ENCODE results near the gene JADE1.

Gene JADE1

DNA sequence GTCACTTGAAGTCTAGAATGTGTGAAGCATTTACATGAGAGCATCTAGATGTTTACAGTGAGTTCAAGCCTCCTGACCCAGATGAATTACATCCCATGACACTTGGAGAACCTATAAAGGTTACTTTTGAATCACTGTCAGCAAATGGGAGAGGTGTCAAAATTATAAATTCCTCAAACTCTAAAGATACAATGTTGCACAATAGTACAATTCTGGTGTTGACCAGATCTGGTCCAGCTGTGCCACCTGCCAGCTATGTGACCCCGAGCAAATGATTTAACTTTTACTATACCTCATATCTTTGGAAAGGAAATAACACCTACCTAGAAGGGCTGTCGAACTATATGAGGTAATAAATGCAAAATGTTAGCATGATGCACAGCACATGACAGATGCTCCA is 69.8 kb downstream of the JADE1 start:
- DNase-seq, result no peak

- no peak for DNase-seq
Observed at GRCh38 chr4:128879971-128880370, 70.5 kb downstream of the JADE1 start.

- DNase-seq, result no peak
Observed at GRCh38 chr4:128880662-128881061, 71.2 kb downstream of the JADE1 start.

- no peak for DNase-seq
Observed at GRCh38 chr4:128904821-128905220, 95.3 kb downstream of the JADE1 start.

GRCh38 chr4:128906581-128906980 is 97.1 kb downstream of the JADE1 start:
- DNase-seq, result no peak

- no peak for DNase-seq
Observed at GRCh38 chr4:128907981-128908380, 98.5 kb downstream of the JADE1 start.

- no peak for DNase-seq
Observed at GRCh38 chr4:128908735-128909134, 99.2 kb downstream of the JADE1 start.

- no peak for DNase-seq
Observed at GRCh38 chr4:128913228-128913627, 103.7 kb downstream of the JADE1 start.

DNA sequence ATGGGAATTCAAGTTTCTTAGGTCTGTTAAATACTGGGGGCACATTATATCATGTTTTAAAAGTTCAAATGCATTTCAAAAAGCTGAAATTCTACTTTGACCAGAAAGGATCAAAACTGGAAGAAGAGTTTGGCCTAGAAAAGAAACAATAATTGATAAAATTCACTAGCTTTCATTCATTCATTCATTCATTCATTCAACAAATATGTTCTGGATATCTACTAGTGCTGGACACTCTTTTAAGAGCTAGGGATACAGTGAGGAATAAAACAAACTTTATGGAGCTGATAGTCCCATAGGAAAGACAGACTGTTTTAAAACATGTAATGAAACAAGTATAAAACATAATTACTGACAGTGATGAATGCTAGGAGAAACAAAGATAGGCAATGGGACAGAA is 106.0 kb downstream of the JADE1 start:
- no peak for DNase-seq

- DNase-seq, result no peak
Observed at GRCh38 chr4:128916832-128917231, 107.3 kb downstream of the JADE1 start.

GRCh38 chr4:128917781-128918180 is 108.3 kb downstream of the JADE1 start:
- DNase-seq, result no peak

DNA sequence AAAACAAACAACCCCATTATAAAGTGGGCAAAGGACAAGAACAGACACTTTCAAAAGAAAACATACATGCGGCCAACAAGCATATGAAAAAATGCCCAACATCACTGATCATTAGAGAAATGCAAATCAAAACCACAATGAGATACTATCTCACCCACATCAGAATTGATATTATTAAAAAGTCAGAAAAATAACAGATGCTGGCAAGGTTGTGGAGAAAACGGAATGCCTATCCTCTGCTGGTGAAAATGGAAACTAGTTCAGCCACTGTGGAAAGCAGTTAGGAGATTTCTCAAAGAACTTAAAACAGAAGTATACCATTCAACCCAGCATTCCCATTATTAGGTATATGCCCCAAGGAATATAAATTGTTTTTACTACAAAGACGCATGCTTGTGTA is 112.5 kb downstream of the JADE1 start:
- no peak for DNase-seq
